Hepatocyte (in vitro differentiated cells): ENCODE results near the gene CNMD. TPM values are rescaled to one million over a fixed set of nuclear protein-coding genes. Genes with fewer than 3 reads are reported as not detected.

Source experiments
- DNase-seq: peaks from one replicate; pipeline ENCODE4 v3.0.0-alpha.2; 2016; ENCODE audit warnings: low spot score
- H2AFZ ChIP-seq: fragments of 200-600 bp; sonication (generic); 2 replicates; pipeline ENCODE4 v1.6.0; 2016; ENCODE audit warnings: antibody characterized with exemption, mild to moderate bottlenecking
- H3K27ac ChIP-seq: fragments of 200-600 bp; sonication (generic); 2 replicates; pipeline ENCODE4 v1.5.1; 2016; ENCODE audit warnings: mild to moderate bottlenecking
- H3K27me3 ChIP-seq: fragments of 200-600 bp; sonication (generic); 2 replicates; pipeline ENCODE4 v1.6.1; 2016
- H3K36me3 ChIP-seq: fragments of 200-600 bp; sonication (generic); replicated peaks from 2 replicates; pipeline ENCODE4 v1.5.1; 2016; ENCODE audit warnings: low read depth; ENCODE audit not compliant: insufficient read depth
- H3K4me1 ChIP-seq: fragments of 200-600 bp; sonication (generic); 2 replicates; pipeline ENCODE4 v1.5.1; 2016; ENCODE audit warnings: mild to moderate bottlenecking, moderate library complexity; ENCODE audit not compliant: insufficient read depth
- H3K4me2 ChIP-seq: fragments of 200-600 bp; sonication (generic); 2 replicates; pipeline ENCODE4 v1.6.0; 2016
- H3K4me3 ChIP-seq: fragments of 200-600 bp; sonication (generic); 2 replicates; pipeline ENCODE4 v1.5.1; 2016; ENCODE audit warnings: mild to moderate bottlenecking
- H3K79me2 ChIP-seq: fragments of 200-600 bp; sonication (generic); 2 replicates; pipeline ENCODE4 v1.6.0; 2017; ENCODE audit warnings: mild to moderate bottlenecking
- H3K9me2 ChIP-seq: fragments of 200-600 bp; sonication (generic); replicated peaks from 2 replicates; pipeline ENCODE4 v1.6.0; 2017; ENCODE audit warnings: mild to moderate bottlenecking; ENCODE audit not compliant: insufficient read depth
- H3K9me3 ChIP-seq: fragments of 200-600 bp; sonication (generic); 2 replicates; pipeline ENCODE4 v1.5.1; 2016; ENCODE audit warnings: low read depth, mild to moderate bottlenecking
- H4K20me1 ChIP-seq: fragments of 200-600 bp; sonication (generic); 2 replicates; pipeline ENCODE4 v1.6.0; 2016; ENCODE audit warnings: mild to moderate bottlenecking; ENCODE audit not compliant: insufficient read depth, poor library complexity, severe bottlenecking
- EZH2 ChIP-seq: fragments of 200-600 bp; sonication (generic); IDR thresholded peaks from 2 replicates; pipeline ENCODE4 v1.6.1; 2016; ENCODE audit warnings: antibody characterized with exemption, mild to moderate bottlenecking, borderline replicate concordance
- EZH2phosphoT487 ChIP-seq: fragments of 200-600 bp; sonication (generic); IDR thresholded peaks from one replicate; pipeline ENCODE4 v1.6.1; 2018; ENCODE audit warnings: antibody characterized with exemption, mild to moderate bottlenecking, low read depth, moderate library complexity; ENCODE audit not compliant: unreplicated experiment, severe bottlenecking
- WGBS: methylation state at CpG from one replicate; pipeline ENCODE4 v1.1.6; 2016; ENCODE audit warnings: low lambda C conversion rate; ENCODE audit errors: missing lambda C conversion rate; 5-methylcytosine and 5-hydroxymethylcytosine counted together
- polyA plus RNA-seq: library from polyadenylated mRNA; unstranded; fragments of >200 nt; fragmentation: Nextera tagmentation; extraction: Ambion mirVana; gene quantifications from 2 replicates; pipeline ENCODE4 v1.2.1, GENCODE V29; 2016
- total RNA-seq: library from RNA; depleted of rRNA; stranded (reverse); fragments of >200 nt; gene quantifications from 2 replicates; pipeline ENCODE4 v1.2.3, GENCODE V29; 2014
- TF ChIP-seq, protein P1 (sequence below): fragments of 200-600 bp; sonication (generic); IDR thresholded peaks from 2 replicates; pipeline ENCODE4 v1.5.1; 2016; ENCODE audit warnings: antibody characterized with exemption, mild to moderate bottlenecking; ENCODE audit not compliant: poor library complexity

Gene CNMD
- total and polyA plus RNA-seq, 2 experiments from 2014 or later, result 0.47 TPM; not detected in 1

DNA sequence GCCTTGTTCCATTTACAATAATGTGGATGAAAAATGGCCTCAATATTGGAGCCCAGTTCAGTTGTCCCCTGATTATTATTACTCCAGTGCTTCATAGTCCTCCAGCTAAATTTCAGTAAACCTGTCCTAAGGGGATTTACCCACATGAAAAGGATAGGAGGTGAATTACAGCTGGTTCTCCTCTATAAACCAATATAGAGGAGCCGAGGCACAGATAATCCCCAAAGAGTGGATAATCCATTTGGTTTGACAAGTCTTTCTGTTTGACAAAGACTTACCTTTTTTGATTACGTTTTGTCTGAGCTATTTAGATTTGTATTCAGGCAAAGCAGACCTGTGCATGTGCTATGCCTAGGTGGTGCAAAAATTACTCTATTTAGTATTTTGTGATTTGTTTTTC, 2.7 kb downstream of the CNMD start:
- Histone ChIP-seq H4K20me1 (no peaks in the 10 kb centered on the region), H3K79me2 (no peaks in the 10 kb centered on the region), H3K27me3 (peaks cover 49% of the 10 kb centered on the region), H3K4me1 (no peaks in the 10 kb centered on the region), H3K4me2 (no peak overlapping the region), H3K36me3 (no peaks in the 10 kb centered on the region), H2AFZ (no peak overlapping the region), H3K9me3 (no peaks in the 10 kb centered on the region), H3K9me2 (no peaks in the 10 kb centered on the region), H3K27ac (no peak overlapping the region), H3K4me3 (no peak overlapping the region)
- DNase-seq, result no peak
- TF ChIP-seq EZH2phosphoT487 (no peak), EZH2 (no peak)
- TF ChIP-seq, protein P1, sequence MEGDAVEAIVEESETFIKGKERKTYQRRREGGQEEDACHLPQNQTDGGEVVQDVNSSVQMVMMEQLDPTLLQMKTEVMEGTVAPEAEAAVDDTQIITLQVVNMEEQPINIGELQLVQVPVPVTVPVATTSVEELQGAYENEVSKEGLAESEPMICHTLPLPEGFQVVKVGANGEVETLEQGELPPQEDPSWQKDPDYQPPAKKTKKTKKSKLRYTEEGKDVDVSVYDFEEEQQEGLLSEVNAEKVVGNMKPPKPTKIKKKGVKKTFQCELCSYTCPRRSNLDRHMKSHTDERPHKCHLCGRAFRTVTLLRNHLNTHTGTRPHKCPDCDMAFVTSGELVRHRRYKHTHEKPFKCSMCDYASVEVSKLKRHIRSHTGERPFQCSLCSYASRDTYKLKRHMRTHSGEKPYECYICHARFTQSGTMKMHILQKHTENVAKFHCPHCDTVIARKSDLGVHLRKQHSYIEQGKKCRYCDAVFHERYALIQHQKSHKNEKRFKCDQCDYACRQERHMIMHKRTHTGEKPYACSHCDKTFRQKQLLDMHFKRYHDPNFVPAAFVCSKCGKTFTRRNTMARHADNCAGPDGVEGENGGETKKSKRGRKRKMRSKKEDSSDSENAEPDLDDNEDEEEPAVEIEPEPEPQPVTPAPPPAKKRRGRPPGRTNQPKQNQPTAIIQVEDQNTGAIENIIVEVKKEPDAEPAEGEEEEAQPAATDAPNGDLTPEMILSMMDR, result no peak
- WGBS, result 54% methylated on average over 2 of the region's 2 CpGs

DNA sequence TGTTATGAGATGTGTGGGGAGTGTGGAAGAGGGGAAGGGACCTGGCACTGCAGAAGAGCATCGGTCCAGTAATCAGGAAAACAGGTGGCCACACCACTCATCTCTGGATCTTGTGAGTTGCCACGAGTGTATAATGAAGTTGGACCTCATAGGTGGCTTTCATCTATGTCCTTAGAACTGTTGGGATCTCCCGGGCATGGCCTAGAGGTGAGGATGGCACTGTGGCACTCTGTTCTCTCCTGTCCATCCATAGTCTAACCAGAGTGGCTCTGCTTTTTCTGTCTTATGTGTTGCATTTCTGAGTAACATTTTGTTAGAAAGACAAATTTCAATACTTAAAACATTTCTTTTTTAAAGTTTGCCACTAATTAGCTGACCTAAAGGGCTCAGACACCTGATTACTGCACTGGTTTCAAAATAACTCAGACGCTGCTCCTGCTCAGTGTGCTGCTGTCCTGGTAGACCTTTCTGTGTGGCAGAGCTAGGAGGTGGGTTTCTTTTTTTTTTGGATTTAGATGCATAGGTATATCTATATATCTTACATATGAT, 5.5 kb downstream of the CNMD start:
- no peak overlapping the region for H3K27ac ChIP-seq
- H3K9me3 ChIP-seq, result no peaks in the 10 kb centered on the region
- no peak for DNase-seq
- H3K27me3 ChIP-seq, result peaks cover 25% of the 10 kb centered on the region
- no peaks in the 10 kb centered on the region for H3K36me3 ChIP-seq
- H3K4me1 ChIP-seq, result no peaks in the 10 kb centered on the region
- H3K9me2 ChIP-seq, result no peaks in the 10 kb centered on the region
- H4K20me1 ChIP-seq, result no peaks in the 10 kb centered on the region
- WGBS, result 80% methylated on average over 4 of the region's 4 CpGs
- TF ChIP-seq, protein P1, result no peak
- TF ChIP-seq EZH2phosphoT487, result no peak
- TF ChIP-seq EZH2, result no peak
- H3K4me2 ChIP-seq, result no peak overlapping the region
- H3K79me2 ChIP-seq, result no peaks in the 10 kb centered on the region
- no peak overlapping the region for H3K4me3 ChIP-seq
- H2AFZ ChIP-seq, result no peak overlapping the region

DNA sequence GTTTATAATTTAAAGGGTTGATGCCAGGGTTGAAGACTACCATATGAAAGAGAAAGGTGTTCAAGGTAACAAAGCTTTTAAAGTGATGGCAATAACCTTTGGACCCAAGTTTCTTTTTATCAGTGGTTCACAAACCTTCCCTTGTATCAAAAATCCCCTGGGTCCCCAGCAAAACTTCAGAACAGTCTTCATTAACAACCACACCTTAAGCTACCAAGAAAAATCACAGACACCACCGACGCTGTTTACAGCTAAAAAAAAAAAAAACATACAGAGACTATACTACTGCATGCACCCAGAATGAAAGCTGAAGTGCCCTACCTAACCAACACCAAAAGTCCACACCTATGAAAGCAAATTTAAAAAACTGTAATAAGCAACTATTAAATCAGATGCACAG, 13.4 kb downstream of the CNMD start:
- Histone ChIP-seq H3K79me2 (no peaks in the 10 kb centered on the region), H3K27ac (no peak overlapping the region), H3K36me3 (no peaks in the 10 kb centered on the region), H2AFZ (no peak overlapping the region), H3K4me3 (no peak overlapping the region), H4K20me1 (no peaks in the 10 kb centered on the region), H3K9me2 (no peaks in the 10 kb centered on the region), H3K4me1 (no peaks in the 10 kb centered on the region), H3K9me3 (no peaks in the 10 kb centered on the region), H3K27me3 (no peaks in the 10 kb centered on the region), H3K4me2 (no peak overlapping the region)
- TF ChIP-seq EZH2phosphoT487 (no peak), EZH2 (no peak)
- TF ChIP-seq, protein P1, result no peak
- no peak for DNase-seq
- WGBS, result 71% methylated on average over 2 of the region's 2 CpGs

DNA sequence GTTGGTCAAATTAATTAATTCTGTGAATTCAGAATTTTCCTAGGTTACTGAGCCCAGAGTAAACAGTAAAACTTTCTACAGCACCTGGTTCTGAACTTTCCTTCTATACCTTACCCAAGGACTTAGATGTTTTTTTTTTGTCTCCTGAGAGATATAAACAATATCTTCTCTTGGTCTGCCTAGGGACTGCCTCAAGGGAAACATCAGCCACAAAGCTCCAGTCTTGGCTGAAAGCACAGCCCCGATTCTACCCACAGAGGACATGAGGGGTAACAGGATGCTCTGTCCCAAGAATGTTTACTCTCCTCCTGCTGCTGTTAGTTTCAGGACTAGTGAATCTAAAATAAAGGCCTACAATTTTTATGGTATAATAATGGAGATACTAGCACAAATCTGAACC, 14.3 kb downstream of the CNMD start:
- H3K4me1 ChIP-seq, result no peaks in the 10 kb centered on the region
- no peak for TF ChIP-seq EZH2phosphoT487
- TF ChIP-seq, protein P1, result no peak
- no peak for TF ChIP-seq EZH2
- no peaks in the 10 kb centered on the region for H3K36me3 ChIP-seq
- no peaks in the 10 kb centered on the region for H3K79me2 ChIP-seq
- H3K4me3 ChIP-seq, result no peak overlapping the region
- H2AFZ ChIP-seq, result no peak overlapping the region
- no peaks in the 10 kb centered on the region for H3K27me3 ChIP-seq
- H4K20me1 ChIP-seq, result no peaks in the 10 kb centered on the region
- 86% methylated on average over 1 of the region's 1 CpG for WGBS
- no peak overlapping the region for H3K27ac ChIP-seq
- no peaks in the 10 kb centered on the region for H3K9me3 ChIP-seq
- H3K4me2 ChIP-seq, result no peak overlapping the region
- no peak for DNase-seq
- H3K9me2 ChIP-seq, result no peaks in the 10 kb centered on the region
